IMR-90 (cell line): ENCODE measurements around the gene HERC5. TPM values are rescaled to one million over a fixed set of nuclear protein-coding genes. Genes with fewer than 3 reads are reported as not detected.

Source experiments
- ATAC-seq: fragments of 200-7000 bp; cut with Tn5 transposase; 2 replicates; pipeline ENCODE4 v1.9.1; 2020; ENCODE audit warnings: low read depth, mild to moderate bottlenecking, moderate library complexity
- BruUV-seq: library from RNA; stranded (reverse); fragments of 400-500 nt; replicated peaks from 2 replicates; lab custom pipeline; 2021; lab: Mats Ljungman, UMichigan
- CTCF ChIA-PET: fragments of 300-600 bp; formaldehyde crosslinking; extraction: SDS; loops from one replicate; lab custom pipeline; 2021; ENCODE audit warnings: antibody characterized with exemption; lab: Yijun Ruan, JAX
- POLR2A ChIA-PET: fragments of 300-600 bp; sonication (Branson Sonifier 250); formaldehyde crosslinking; loops from one replicate; lab custom pipeline; 2022; ENCODE audit warnings: antibody characterized with exemption; ENCODE audit not compliant: unreplicated experiment; lab: Charles Lee
- DNase-seq: peaks from one replicate; pipeline ENCODE4 v3.0.0; 2013
- H2AFZ ChIP-seq: replicated peaks from 2 replicates; pipeline ENCODE3; 2013; ENCODE audit warnings: low read length, mild to moderate bottlenecking; ENCODE audit not compliant: poor library complexity
- H2AK5ac ChIP-seq: 2 replicates; pipeline ENCODE4 v1.6.1; 2013; ENCODE audit warnings: low read depth, low read length, inconsistent platforms
- H2AK9ac ChIP-seq: replicated peaks from 2 replicates; pipeline ENCODE3; 2013; ENCODE audit warnings: mild to moderate bottlenecking, low read depth, low read length, moderate library complexity; ENCODE audit not compliant: poor library complexity
- H2BK120ac ChIP-seq: 2 replicates; pipeline ENCODE4 v1.6.1; 2013; ENCODE audit warnings: low read depth, low read length, inconsistent platforms
- H2BK15ac ChIP-seq: 3 replicates; pipeline ENCODE4 v1.6.1; 2013; ENCODE audit warnings: low read depth, low read length, inconsistent platforms
- H2BK20ac ChIP-seq: 2 replicates; pipeline ENCODE4 v1.6.1; 2013; ENCODE audit warnings: low read depth, mild to moderate bottlenecking, inconsistent platforms, low read length, moderate library complexity
- H2BK5ac ChIP-seq: 2 replicates; pipeline ENCODE4 v1.6.1; 2013; ENCODE audit warnings: mild to moderate bottlenecking, low read depth, low read length, inconsistent platforms; ENCODE audit not compliant: poor library complexity, severe bottlenecking
- H3K14ac ChIP-seq: replicated peaks from 2 replicates; pipeline ENCODE4 v1.6.1; 2013; ENCODE audit warnings: low read depth, low read length, inconsistent platforms
- H3K18ac ChIP-seq: 2 replicates; pipeline ENCODE4 v1.6.1; 2013; ENCODE audit warnings: low read depth, low read length, control low read depth
- H3K23ac ChIP-seq: 2 replicates; pipeline ENCODE4 v1.6.1; 2013; ENCODE audit warnings: low read depth, low read length, inconsistent platforms
- H3K27ac ChIP-seq: 2 replicates; pipeline ENCODE4 v1.5.1; 2013; ENCODE audit warnings: mild to moderate bottlenecking, control low read depth, low read length; ENCODE audit not compliant: insufficient read depth
- H3K27me3 ChIP-seq: 2 replicates; pipeline ENCODE4 v1.6.1; 2013; ENCODE audit warnings: low read length; ENCODE audit not compliant: control insufficient read depth, insufficient read depth
- H3K36me3 ChIP-seq: 2 replicates; pipeline ENCODE4 v1.6.1; 2013; ENCODE audit warnings: low read length, mixed read lengths; ENCODE audit not compliant: control insufficient read depth, insufficient read depth
- H3K4ac ChIP-seq: 2 replicates; pipeline ENCODE4 v1.6.1; 2013; ENCODE audit warnings: low read depth, low read length, inconsistent platforms
- H3K4me1 ChIP-seq: 2 replicates; pipeline ENCODE4 v1.6.1; 2013; ENCODE audit warnings: low read length, mixed read lengths; ENCODE audit not compliant: control insufficient read depth, insufficient read depth
- H3K4me2 ChIP-seq: 2 replicates; pipeline ENCODE4 v1.6.1; 2013; ENCODE audit warnings: low read depth, mild to moderate bottlenecking, control low read depth, low read length, moderate library complexity
- H3K4me3 ChIP-seq: 2 replicates; pipeline ENCODE4 v1.5.1; 2013; ENCODE audit warnings: low read depth, mild to moderate bottlenecking, control low read depth, low read length, moderate library complexity; ENCODE audit not compliant: insufficient read depth
- H3K56ac ChIP-seq: 2 replicates; pipeline ENCODE4 v1.6.1; 2013; ENCODE audit warnings: low read length, inconsistent platforms; ENCODE audit not compliant: insufficient read depth; ENCODE audit errors: extremely low read depth
- H3K79me1 ChIP-seq, 2 experiments: 2 replicates each; pipeline ENCODE4 v1.6.1; 2013; ENCODE audit warnings: low read length in 2 of 2, inconsistent platforms in 1 of 2, low read depth in 1 of 2
- H3K9ac ChIP-seq: 2 replicates; pipeline ENCODE4 v1.6.1; 2013; ENCODE audit warnings: low read depth, low read length, control low read depth
- H3K9me1 ChIP-seq: 2 replicates; pipeline ENCODE4 v1.6.1; 2013; ENCODE audit warnings: low read length, inconsistent platforms; ENCODE audit not compliant: insufficient read depth
- H3K9me3 ChIP-seq: 2 replicates; pipeline ENCODE4 v1.6.1; 2013; ENCODE audit warnings: low read length; ENCODE audit not compliant: control insufficient read depth, insufficient read depth
- H4K20me1 ChIP-seq: 2 replicates; pipeline ENCODE4 v1.6.1; 2013; ENCODE audit warnings: low read length, inconsistent platforms; ENCODE audit not compliant: insufficient read depth
- H4K5ac ChIP-seq: 2 replicates; pipeline ENCODE4 v1.6.1; 2013; ENCODE audit warnings: mild to moderate bottlenecking, low read depth, low read length, control low read depth
- H4K8ac ChIP-seq, 2 experiments: 2 replicates each; pipeline ENCODE4 v1.6.1; 2013; ENCODE audit warnings: low read depth in 2 of 2, low read length in 2 of 2, control low read depth in 1 of 2, inconsistent platforms in 1 of 2
- H4K91ac ChIP-seq: 2 replicates; pipeline ENCODE4 v1.6.1; 2013; ENCODE audit warnings: low read depth, low read length, inconsistent platforms; ENCODE audit not compliant: insufficient read depth
- CTCF ChIP-seq: conservative IDR thresholded peaks from 2 replicates; pipeline ENCODE4 v1.5.1; 2012; ENCODE audit warnings: mild to moderate bottlenecking, low read depth, low read length, improper control_type of control experiment
- MAZ ChIP-seq: IDR thresholded peaks from 2 replicates; pipeline ENCODE4 v1.6.1; 2012; ENCODE audit warnings: low read depth, mild to moderate bottlenecking, low read length, improper control_type of control experiment, moderate library complexity, borderline replicate concordance
- WGBS, 2 experiments: methylation state at CpG; one replicate each; pipeline versions ENCODE4 v1.1.5 to v1.1.7; 2013; ENCODE audit warnings: missing lambda C conversion rate in 2 of 2; ENCODE audit not compliant: insufficient read length in 1 of 2; ENCODE audit errors: extremely low coverage in 2 of 2; 5-methylcytosine and 5-hydroxymethylcytosine counted together
- dilution Hi-C: fragments of 300-500 bp; cut with HindIII; formaldehyde crosslinking; loops from one replicate; pipeline ENCODE4 v1.14.3; 2018; ENCODE audit warnings: low sequenced_read_pairs; ENCODE audit not compliant: unreplicated experiment
- in situ Hi-C: fragments of 300-500 bp; cut with MboI; formaldehyde crosslinking; loops from 3 replicates; pipeline ENCODE4 v1.14.3; 2019; ENCODE audit warnings: low sequenced_read_pairs, inconsistent platforms, mixed read lengths
- intact Hi-C: fragments of 100-400 bp; cut with micrococcal nuclease; formaldehyde crosslinking; loops from 2 replicates; pipeline ENCODE4 v1.10.0; 2022
- polyA plus RNA-seq, 3 experiments: library from polyadenylated mRNA; depleted of rRNA; stranded (reverse); fragments of >200 nt; gene quantifications; 2 replicates each; pipeline ENCODE4 v1.2.3, GENCODE V29; 2012; ENCODE audit warnings: low replicate concordance in 1 of 3
- total RNA-seq: library from RNA; depleted of rRNA; stranded (reverse); fragments of >200 nt; gene quantifications from 2 replicates; pipeline ENCODE4 v1.2.3, GENCODE V29; 2012

HERC5 gene
- total and polyA plus RNA-seq, 2 of the 4 experiments (the other 2 are of a cell fraction) = under 0.01 TPM; not detected in 1

GRCh38 chr4:88526221-88526815 lies 69.4 kb downstream of the HERC5 start:
- Histone ChIP-seq H2BK120ac (no peak overlapping the region), H3K9me3 (no peaks in the 10 kb centered on the region), H3K4me2 (0 out of 2 replicates have a peak overlapping the region, but pooled peaks have one; percentile 13), H3K18ac (no peak overlapping the region), H3K27ac (no peak overlapping the region), H4K8ac (peak overlapping the region in 1 of 2 experiments; percentile 37; a peak in 1 of 4 replicates), H3K14ac (no peak overlapping the region), H2AFZ (no peak overlapping the region), H4K20me1 (peaks cover 8% of the 10 kb centered on the region; the same call in 1 of the 2 replicates), H2AK9ac (no peak overlapping the region), H4K5ac (no peak overlapping the region; the same call in 1 of the 2 replicates), H3K4me3 (no peak overlapping the region), H3K23ac (no peak overlapping the region), H3K9ac (no peak overlapping the region), H3K27me3 (no peaks in the 10 kb centered on the region), H2BK20ac (no peak overlapping the region; the same call in 1 of the 2 replicates), H4K91ac (no peak overlapping the region), H3K9me1 (no peaks in the 10 kb centered on the region), H2BK5ac (no peak overlapping the region), H3K79me1 (peaks cover 6 to 33% of the 10 kb centered on the region in 2 experiments), H3K4me1 (peaks cover 3% of the 10 kb centered on the region), H2BK15ac (no peak overlapping the region), H3K4ac (no peak overlapping the region), H3K36me3 (peaks cover 3% of the 10 kb centered on the region), H2AK5ac (no peak overlapping the region), H3K56ac (no peak overlapping the region)
- in situ Hi-C loops (loop anchor here (5.0 to 25.0 kb wide), 3 partner anchors 286 to 588 kb away; partner anchors contain the start of gene TIGD2), dilution Hi-C loops (no loop called here), intact Hi-C loops (no loop called here)
- no peak for DNase-seq
- POLR2A ChIA-PET = no interaction called here
- ATAC-seq = no peak
- peak; percentile 22; the same call in 1 of the 2 replicates for TF ChIP-seq CTCF
- no peak for TF ChIP-seq MAZ
- WGBS, 2 experiments = no CpG with 5 or more reads among the region's 1 CpG
- CTCF ChIA-PET = interaction anchor here (0.6 to 1.4 kb wide), 3 partner anchors 11 to 133 kb away, joined by 3 to 5 read pairs (median 3); no protein-coding TSS in a partner anchor
- BruUV-seq = no TSS peak
